ENCODE measurements around the gene TMC7. TPM values are rescaled to one million over a fixed set of nuclear protein-coding genes. Genes with fewer than 3 reads are reported as not detected.

The TMC7 gene
- total and polyA plus RNA-seq, 2 of the 13 experiments (the other 11 are each of a cell fraction or from before 2014, with no cell fraction given) = 1.2 to 5.1 TPM

DNA sequence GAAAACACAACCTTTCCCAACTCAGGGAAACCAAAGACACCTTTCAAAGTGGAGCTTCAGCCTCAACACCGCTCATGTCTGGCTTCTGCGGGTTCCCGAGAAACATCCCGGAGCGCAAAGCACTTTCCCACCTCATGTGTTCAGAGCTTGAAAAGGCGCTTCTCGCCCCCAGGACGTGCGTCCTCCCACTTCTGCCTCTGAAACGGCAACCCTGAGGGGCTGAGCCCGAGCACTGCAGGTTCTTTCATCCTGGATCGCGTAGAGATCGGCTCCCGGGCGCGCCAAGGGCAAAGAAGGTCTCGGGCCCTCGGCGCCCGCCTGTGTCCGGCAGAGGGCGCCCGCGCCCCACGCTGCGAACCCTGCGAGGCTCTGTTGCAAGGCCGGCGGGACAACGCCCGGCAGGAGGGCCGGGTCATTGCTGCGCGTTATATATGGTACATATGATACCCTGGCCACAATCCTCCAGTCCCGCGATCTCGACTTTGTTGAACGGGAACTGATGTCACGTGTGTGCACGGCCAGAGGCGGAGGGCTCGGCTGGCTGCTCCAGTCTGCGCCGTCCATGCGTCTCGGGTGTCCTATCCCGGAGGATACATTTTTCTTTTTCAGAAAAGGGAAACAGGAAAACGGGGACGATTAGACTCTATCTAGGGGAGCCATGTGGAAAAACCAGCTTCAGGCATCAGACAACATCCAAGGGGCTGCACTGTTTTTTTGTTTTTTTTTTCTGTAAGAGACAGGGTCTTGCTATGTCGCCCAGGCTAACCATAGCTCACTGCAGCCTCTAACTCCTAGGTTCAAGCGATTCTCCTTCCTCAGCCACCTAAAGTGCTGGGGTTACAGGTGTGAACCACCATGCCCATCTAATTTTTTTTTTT, 102.8 kb downstream of the TMC7 start (continued):
- peak; percentile 76 for TF ChIP-seq DR1 (CRISPR knock-in tag; IDR thresholded peaks at IDR 0.05)
- TF ChIP-seq ZNF282 (IDR thresholded peaks at IDR 0.05; ENCODE audit: partially characterized antibody) = no peak
- TF ChIP-seq ZNF609 (CRISPR knock-in tag; IDR thresholded peaks at IDR 0.05; ENCODE audit: borderline replicate concordance) = peak; percentile 74; the same call in 1 of the 2 replicates
- peak; percentile 88 for TF ChIP-seq E2F1 (CRISPR knock-in tag; IDR thresholded peaks at IDR 0.05)
- peak; percentile 79; the same call in 1 of the 2 replicates for TF ChIP-seq HOMEZ (CRISPR knock-in tag; IDR thresholded peaks at IDR 0.05; ENCODE audit: low read depth)
- peak; percentile 86 for TF ChIP-seq HOXA3 (CRISPR knock-in tag; IDR thresholded peaks at IDR 0.05)
- peak; percentile 39; the same call in 1 of the 2 replicates for TF ChIP-seq MED13 (CRISPR knock-in tag; IDR thresholded peaks at IDR 0.05)
- TF ChIP-seq ZBTB26 (CRISPR knock-in tag; IDR thresholded peaks at IDR 0.05; ENCODE audit: borderline replicate concordance) = 0 out of 2 replicates have a peak, but pooled peaks have one; percentile 35
- peak; percentile 85; the same call in 1 of the 2 replicates for TF ChIP-seq ZNF329 (CRISPR knock-in tag; IDR thresholded peaks at IDR 0.05; ENCODE audit: low read depth)
- TF ChIP-seq TFE3 (CRISPR knock-in tag; IDR thresholded peaks at IDR 0.05) = peak; percentile 77; the same call in 1 of the 2 replicates
- TF ChIP-seq ZBTB8A (CRISPR knock-in tag; IDR thresholded peaks at IDR 0.05; ENCODE audit: borderline replicate concordance, low read depth) = no peak
- TF ChIP-seq HOXA9 (CRISPR knock-in tag; IDR thresholded peaks at IDR 0.05; ENCODE audit: borderline replicate concordance) = no peak
- TF ChIP-seq NR2F6 (IDR thresholded peaks at IDR 0.05) = no peak
- TF ChIP-seq NR2F6 (CRISPR knock-in tag; IDR thresholded peaks at IDR 0.05) = peak; percentile 75
- TF ChIP-seq NR0B2 (CRISPR knock-in tag; IDR thresholded peaks at IDR 0.05) = 0 out of 2 replicates have a peak, but pooled peaks have one; percentile 62
- TF ChIP-seq ZNF10 (CRISPR knock-in tag; IDR thresholded peaks at IDR 0.05; ENCODE audit: borderline replicate concordance, low read depth) = no peak
